Activated CD8-positive, alpha-beta memory T cell treated with anti-CD3 and anti-CD28 coated beads for 36 hours (primary cell): ENCODE measurements around the gene SPOP. TPM values are rescaled to one million over a fixed set of nuclear protein-coding genes. Genes with fewer than 3 reads are reported as not detected.
"Not testable (repeated sequence)": the region's sequence is repeated elsewhere in the genome, so short reads cannot be mapped to it uniquely, and the experiment has no call there.

Source experiments
- CTCF ChIA-PET: fragments of 350-600 bp; sonication (Branson Sonifier 250); formaldehyde crosslinking; loops from one replicate; lab custom pipeline; 2021; ENCODE audit warnings: antibody characterized with exemption; lab: Charles Lee
- POLR2A ChIA-PET: fragments of 350-600 bp; sonication (Branson Sonifier 250); formaldehyde crosslinking; loops from one replicate; lab custom pipeline; 2021; ENCODE audit warnings: antibody characterized with exemption; lab: Charles Lee
- total RNA-seq, 2 experiments: library from RNA; stranded (reverse); gene quantifications; one replicate each; pipeline ENCODE4 v1.2.3, GENCODE V29; 2021

The SPOP gene
- total RNA-seq, 2 experiments from 2014 or later = 65.2 to 77.4 TPM

DNA sequence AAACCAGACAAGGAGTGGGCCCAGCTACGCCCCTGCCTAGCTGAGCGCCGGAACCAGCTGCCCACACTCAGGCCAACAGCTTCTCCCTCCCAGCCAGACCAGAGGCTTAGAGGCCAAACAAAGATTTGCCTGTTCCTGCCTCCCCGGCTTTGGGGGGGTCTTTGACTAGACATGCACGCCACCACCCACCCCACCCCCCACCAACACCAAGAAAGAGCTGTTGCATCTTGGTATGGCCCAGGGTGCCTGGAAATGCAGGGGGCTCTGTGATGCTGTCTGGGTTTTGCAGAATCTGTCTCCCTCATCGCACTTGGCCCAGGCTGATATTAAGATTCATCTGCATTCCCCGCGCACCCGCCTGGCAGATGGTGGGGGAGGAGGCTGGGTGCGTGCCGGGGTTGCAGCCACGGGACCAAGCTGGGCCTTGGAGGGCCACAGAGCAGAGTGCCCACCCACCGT is 103.5 kb downstream of the SPOP start:
- POLR2A ChIA-PET = no interaction called here
- CTCF ChIA-PET = interaction anchor here (0.7 to 2.5 kb wide), 4 partner anchors 18 to 386 kb away, joined by 3 to 10 read pairs (median 5); no protein-coding TSS in a partner anchor

DNA sequence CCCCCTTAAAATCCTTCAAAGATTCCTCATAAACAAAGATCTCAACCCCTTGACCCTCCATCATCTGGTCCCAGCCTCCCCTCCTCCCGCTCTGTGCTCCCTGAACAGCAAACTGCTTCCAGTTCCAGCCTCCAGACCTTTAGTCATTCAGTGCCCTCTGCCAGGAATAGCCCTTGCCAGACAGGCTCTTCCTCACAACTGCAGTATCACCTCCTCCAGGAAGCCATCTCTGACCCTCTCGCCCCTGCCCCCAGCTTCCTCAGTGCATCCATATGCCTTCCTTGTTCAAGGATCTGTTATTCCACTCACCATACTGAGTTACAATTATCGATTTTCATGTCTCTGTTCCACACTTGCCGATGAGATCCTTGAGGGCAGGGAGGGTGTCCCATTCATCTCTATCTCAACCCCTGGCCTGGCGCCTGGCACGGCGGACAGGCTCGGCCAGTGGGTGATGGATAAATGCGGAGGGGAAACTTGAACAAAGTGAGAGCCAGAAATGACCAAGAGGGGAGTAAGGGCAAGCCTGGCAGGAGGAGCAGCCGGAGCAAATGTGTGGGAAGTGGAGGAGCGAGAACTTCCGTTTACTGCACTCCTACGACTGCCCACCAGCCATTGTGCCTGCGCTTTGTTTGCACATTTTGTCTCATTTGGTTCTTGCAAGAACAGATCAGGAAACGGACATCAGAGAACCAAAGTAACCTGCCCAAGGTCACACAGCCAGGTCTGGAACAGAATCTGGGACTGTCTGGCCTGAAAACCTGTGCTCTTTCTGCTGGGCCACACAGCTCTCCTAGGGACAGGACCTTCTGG is 104.2 kb downstream of the SPOP start:
- ChIA-PET CTCF (interaction anchor here (0.6 to 2.5 kb wide), 3 partner anchors 17 to 487 kb away, joined by 3 to 10 read pairs (median 3); no protein-coding TSS in a partner anchor), POLR2A (no interaction called here)

DNA sequence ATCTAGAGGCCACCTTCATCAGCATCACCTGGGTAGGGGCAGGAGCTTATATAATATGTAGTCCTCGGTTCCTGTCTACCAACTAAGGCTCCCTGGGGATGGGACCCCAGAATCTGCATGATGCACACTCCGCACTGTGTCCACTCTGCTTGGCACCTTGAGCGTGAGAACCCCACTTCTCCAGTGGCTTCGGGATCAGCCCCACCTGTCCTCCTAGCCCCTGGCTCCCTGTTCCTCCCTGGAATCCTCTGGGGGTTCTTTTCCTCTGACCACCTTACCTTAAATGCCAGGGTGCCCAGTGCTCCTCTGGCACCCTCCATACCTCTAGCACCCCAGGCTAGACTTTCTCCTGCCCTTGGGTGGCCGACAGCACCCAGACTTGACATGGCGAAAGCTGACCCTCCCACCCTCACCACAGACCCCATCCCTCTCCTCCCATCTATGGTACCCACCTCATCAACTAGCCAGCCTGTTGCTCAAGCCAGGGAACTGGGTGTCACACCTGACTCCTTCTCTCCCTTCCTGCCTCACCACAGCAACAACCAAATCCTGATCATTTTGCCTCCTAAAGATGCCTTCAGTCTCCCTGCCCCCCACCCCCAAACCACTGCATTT is 105.0 kb downstream of the SPOP start:
- ChIA-PET CTCF (interaction anchor here (0.6 kb wide), 2 partner anchors 378 to 486 kb away, joined by 3 read pairs; no protein-coding TSS in a partner anchor), POLR2A (no interaction called here)

DNA sequence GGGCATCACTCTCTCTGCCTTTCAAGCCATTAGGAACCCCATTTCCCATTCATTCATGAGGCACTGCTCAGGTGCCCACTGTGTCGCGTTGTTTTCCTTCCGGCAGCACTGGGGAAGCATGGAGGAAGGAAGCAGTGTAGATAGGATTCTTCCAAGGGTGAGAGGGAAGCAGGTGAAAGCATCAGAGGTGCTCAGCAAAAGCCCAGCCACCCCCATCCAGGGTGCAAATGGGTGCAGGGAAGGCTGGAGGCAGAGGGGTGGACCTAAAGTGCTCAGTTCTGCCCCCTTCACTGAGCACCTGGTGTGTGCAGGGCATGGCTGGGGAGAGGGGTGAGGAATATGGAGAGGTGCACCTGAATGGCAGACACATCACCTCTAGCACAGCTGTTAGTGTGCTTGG is 105.7 kb downstream of the SPOP start:
- POLR2A ChIA-PET = no interaction called here
- CTCF ChIA-PET = interaction anchor here (1.0 to 7.2 kb wide), 3 partner anchors 124 to 164 kb away, joined by 3 to 106 read pairs (median 14); no protein-coding TSS in a partner anchor

DNA sequence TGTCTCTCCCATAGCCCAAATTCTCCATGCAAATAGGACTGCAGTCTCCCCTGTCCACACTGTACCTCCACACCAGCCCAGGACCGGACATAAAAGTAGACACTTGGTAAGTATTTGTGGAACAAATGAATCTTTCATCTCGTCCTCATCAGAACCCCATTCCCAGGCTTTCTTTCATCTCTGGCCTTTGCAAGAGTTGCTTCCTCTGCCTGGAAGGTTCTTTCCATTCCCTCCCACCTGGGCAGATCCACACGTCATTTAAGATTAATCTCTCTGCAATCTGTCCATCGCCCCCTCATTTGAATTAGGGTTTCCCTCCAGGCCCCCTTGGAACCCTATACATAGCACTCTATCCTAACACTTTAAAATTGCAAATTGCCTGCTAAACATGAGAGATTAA is 106.1 kb downstream of the SPOP start:
- POLR2A ChIA-PET = interaction anchor here (0.6 kb wide), 1 partner anchor 124 kb away, joined by 5 read pairs; no protein-coding TSS in a partner anchor
- CTCF ChIA-PET = interaction anchor here (0.9 to 7.2 kb wide), 10 partner anchors 10 to 425 kb away, joined by 3 to 106 read pairs (median 5); no protein-coding TSS in a partner anchor

DNA sequence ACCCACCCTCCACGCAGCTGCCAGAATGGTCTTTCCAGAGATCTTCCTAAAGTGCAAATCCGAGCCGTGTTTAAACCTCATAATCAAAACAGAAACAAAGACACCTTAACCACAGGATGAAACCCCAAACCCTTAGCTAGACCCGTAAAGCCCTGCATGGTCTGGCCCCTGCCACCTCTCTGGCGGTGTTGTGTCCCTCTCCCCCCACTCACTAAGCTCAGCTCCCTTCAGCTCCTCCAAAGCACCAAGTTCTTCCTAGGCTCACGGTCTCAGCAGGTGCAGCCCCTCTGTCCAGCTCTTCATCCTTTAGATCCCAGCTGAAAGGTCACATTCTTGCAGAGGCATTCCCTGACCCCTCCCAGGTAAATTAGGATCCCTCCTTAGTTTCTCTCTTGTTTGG is 106.6 kb downstream of the SPOP start:
- ChIA-PET CTCF (interaction anchor here (0.9 to 7.2 kb wide), 16 partner anchors 10 to 426 kb away, joined by 3 to 106 read pairs (median 4); partner anchors contain the start of genes FAM117A and SLC35B1), POLR2A (interaction anchor here (0.6 kb wide), 1 partner anchor 125 kb away, joined by 5 read pairs; no protein-coding TSS in a partner anchor)

DNA sequence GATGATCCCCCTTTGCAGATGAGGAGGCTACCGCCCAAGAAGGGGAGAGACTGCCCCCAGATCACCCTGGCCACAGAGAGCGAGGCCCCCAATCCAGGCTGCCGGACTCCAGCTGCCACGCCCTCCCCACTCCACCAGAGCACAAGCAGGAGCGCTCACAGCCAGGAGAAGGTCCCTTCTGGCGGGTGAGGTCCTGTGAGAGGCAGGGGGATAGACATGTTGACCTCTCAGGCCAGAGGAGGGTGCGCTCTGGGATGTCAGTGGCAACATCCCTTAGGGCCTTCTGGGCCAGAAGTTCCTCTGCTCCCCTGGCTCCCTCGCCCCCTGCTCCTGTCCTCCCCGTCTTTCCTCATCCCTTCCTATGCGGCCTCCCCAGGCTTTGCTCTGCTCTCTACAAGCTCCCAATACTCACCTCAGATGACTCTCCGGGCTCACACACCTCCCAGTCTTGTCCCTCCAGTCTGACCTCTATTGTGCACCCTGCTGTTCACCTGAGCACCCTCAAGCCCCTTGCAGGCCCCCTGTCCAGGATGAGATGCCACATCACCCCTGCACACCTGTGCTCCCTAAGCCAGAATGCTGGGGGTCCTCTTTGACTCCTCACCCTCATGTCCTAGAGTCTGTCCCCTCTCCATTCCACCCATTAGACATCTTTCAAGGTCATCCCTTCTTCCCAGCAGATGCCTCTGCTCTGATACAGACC is 107.2 kb downstream of the SPOP start:
- ChIA-PET CTCF (interaction anchor here (0.6 to 7.2 kb wide), 40 partner anchors 8 to 427 kb away, joined by 3 to 106 read pairs (median 4); partner anchors contain the start of genes FAM117A, PHB1, SLC35B1 and SPOP), POLR2A (interaction anchor here (0.6 to 1.1 kb wide), 2 partner anchors 109 to 125 kb away, joined by 3 to 7 read pairs; no protein-coding TSS in a partner anchor)

DNA sequence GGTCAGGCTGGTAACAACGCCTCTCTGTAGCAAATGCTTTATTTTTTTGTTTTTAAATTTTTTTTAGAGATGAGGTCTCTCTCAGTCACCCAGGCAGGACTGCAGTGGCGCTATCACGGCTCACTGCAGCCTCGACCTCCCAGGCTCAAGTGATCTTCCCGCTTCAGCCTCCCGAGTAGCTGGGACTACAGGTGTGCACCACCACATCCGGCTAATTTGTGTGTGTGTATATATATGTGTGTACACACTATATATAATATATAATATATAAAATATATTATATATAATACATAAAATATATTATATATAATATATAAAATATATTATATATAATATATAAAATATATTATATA is 109.2 kb downstream of the SPOP start:
- POLR2A ChIA-PET = not testable (repeated sequence)
- CTCF ChIA-PET = interaction anchor here (2.0 to 7.2 kb wide), 4 partner anchors 12 to 429 kb away, joined by 7 to 106 read pairs (median 18); no protein-coding TSS in a partner anchor

DNA sequence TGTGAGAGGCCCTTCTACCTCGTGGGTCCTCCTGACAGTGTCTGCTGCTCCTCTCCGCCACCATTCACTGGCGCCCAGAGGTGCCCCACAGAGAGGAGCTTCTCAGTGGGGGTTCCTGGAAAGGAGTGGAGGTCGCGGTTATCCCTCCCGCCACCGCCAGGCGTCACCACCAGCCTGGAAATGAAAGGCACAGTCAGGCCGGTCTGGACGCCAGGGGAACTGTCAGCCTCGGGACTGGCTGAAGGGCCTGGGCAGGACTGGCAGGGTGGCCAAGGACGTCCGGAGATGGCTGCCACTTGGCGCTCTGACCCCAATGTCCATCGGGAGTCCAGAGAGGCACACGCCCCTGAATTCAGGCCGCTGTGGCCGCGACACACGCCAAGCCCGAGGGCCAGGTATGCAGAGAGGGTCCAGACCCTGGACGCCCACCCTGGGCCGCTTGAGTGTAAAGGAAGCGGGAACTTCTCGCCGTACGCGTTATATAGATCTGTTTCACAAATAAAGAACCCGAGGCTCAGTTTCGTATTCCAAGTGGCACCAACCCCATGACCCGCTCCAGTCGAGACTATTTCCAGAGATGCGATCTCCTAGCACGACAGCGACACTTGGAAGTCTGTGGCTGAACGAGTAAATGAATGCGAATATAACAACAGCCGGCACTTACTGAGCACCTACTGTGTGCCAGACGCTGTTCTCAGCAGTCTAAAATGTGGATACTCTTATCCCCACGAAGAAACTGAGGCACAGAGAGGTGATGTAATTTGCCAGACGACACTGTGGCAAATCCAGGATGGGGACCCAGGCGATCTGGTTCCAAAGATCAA is 109.8 kb downstream of the SPOP start:
- CTCF ChIA-PET = interaction anchor here (0.6 to 7.2 kb wide), 20 partner anchors 11 to 429 kb away, joined by 3 to 106 read pairs (median 4); partner anchors contain the start of gene SLC35B1
- POLR2A ChIA-PET = interaction anchor here (1.0 to 1.4 kb wide), 2 partner anchors 11 to 128 kb away, joined by 3 to 5 read pairs; no protein-coding TSS in a partner anchor

DNA sequence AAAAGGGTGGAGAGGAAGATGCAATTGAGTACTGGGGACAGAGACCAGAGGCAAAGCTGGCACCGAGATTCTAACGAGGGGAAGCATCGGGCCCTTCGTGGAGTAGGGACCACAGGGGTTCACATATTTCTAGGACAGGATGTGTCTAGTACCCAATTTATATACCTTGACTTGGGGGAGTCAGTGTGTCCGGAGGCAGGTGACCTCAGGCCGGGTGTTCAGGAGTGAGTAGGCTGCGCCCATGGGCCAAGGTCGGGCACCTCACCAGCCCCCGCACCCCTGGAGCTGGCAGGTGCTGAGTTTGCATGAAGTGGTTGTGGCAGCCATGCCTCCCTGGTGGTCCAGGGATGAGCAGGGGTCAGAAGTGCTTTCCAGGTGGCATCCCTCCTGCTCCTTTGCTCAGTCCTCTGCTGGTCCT is 110.8 kb downstream of the SPOP start:
- ChIA-PET CTCF (interaction anchor here (0.6 to 7.2 kb wide), 21 partner anchors 10 to 430 kb away, joined by 3 to 106 read pairs (median 4); partner anchors contain the start of gene SLC35B1), POLR2A (interaction anchor here (1.0 to 1.4 kb wide), 2 partner anchors 10 to 129 kb away, joined by 3 to 5 read pairs; no protein-coding TSS in a partner anchor)

DNA sequence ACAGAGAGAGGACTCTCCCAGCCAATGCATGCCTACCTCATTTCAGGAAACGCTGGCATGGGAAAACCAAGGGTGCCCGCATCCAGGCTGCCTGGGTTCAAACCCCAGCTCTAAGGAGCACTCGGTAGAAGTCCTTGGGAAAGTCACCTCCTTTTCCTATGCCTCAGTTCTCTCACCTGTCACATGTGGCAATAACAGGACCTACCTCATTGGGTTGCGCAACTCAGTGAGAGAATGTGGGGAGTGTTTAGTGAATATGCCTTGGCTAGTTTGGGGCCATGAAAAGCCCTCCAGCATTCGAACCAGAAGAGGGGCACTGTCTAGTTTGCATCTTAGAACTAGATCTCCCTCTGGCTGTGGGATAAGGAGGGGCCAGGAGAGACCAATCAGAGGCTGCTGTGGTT is 111.2 kb downstream of the SPOP start:
- POLR2A ChIA-PET = no interaction called here

DNA sequence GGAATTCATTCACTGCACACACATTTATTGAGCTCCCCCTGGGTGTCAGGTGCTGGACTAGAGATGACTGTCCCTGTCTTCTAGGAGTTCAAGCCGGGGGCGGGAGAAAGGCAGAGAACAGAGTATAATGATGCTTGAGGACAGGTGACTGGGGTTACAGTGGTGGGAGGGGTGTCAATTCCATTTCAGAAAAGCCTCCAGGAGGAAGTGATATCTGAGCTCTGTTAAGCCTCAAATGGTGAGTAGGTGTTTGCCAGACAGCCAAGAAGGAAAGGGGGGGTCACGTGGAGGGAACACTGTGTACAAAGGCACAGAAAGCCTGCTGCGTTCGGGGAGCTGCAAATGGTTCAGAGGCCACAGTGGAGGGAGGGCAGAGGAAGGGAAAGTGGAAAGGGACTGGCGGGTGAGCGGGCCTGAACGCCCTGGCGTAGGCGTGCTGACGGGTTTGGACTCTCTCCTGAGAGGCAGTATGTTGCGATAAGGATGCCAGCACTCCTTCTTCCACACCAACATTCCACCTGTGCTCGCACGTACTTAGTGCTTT is 111.9 kb downstream of the SPOP start:
- POLR2A ChIA-PET = interaction anchor here (1.0 kb wide), 1 partner anchor 141 kb away, joined by 3 read pairs; no protein-coding TSS in a partner anchor
- CTCF ChIA-PET = interaction anchor here (0.8 to 7.2 kb wide), 8 partner anchors 10 to 431 kb away, joined by 3 to 106 read pairs (median 3); no protein-coding TSS in a partner anchor

More for the DNA sequence above, 111.2 kb downstream of the SPOP start:
- CTCF ChIA-PET = interaction anchor here (0.8 to 7.2 kb wide), 8 partner anchors 10 to 431 kb away, joined by 3 to 106 read pairs (median 7); no protein-coding TSS in a partner anchor

DNA sequence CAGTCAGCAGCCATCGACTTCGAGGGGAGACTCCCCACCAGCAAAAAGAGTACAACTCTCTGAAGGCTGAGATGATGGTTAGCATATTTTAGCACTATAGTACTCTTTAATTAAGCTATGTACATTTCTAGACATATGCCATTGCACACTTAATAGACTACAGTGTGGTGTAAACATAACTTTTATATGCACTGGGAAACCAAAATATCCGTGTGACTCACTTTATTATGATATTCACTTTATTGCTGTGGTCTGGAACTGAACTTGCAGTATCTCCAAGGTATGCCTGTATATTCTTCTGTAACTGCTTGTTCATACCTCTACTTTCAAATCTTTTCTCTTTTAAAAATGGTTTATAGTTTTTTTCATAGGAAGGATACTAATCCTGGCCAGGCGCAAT is 113.3 kb downstream of the SPOP start:
- CTCF ChIA-PET = interaction anchor here (0.7 to 2.8 kb wide), 4 partner anchors 8 to 434 kb away, joined by 3 to 18 read pairs (median 3); no protein-coding TSS in a partner anchor
- POLR2A ChIA-PET = no interaction called here

DNA sequence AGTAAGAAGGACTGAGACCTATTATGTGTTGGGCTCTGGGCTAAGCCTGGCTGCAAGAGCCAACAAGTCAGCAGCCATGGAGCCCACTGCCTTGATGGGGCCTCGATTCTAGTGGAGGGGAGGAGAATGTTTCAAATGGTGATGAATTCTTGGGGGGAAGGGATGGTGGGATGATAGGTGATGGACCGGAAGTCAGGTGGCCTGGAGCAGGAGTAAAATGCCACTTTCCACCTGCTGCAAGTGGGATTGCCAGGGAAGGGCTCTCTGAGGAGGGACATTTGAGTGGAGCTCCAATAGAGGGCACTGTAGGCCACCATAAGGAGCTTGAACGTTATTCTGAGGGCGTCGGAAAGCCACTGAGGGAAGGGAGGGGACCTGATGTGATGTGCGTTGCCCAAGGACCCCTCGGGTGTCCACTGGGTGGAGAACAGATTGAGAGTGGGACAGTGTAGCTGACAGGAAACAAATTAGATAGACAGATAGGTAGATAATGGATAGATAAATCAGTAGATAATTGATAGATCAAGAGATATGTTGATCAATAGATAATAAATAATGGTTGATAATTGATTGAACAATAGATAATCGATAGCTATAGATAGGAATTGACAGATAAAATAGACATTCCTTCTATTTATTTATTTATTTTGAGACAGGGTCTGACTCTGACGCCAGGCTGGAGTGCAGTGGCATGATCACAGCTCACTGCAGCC is 120.4 kb downstream of the SPOP start:
- CTCF ChIA-PET = interaction anchor here (0.8 to 4.2 kb wide), 28 partner anchors 8 to 440 kb away, joined by 3 to 56 read pairs (median 4); partner anchors contain the start of genes NGFR, NXPH3 and PHB1
- POLR2A ChIA-PET = interaction anchor here (1.0 kb wide), 1 partner anchor 10 kb away, joined by 3 read pairs; no protein-coding TSS in a partner anchor

DNA sequence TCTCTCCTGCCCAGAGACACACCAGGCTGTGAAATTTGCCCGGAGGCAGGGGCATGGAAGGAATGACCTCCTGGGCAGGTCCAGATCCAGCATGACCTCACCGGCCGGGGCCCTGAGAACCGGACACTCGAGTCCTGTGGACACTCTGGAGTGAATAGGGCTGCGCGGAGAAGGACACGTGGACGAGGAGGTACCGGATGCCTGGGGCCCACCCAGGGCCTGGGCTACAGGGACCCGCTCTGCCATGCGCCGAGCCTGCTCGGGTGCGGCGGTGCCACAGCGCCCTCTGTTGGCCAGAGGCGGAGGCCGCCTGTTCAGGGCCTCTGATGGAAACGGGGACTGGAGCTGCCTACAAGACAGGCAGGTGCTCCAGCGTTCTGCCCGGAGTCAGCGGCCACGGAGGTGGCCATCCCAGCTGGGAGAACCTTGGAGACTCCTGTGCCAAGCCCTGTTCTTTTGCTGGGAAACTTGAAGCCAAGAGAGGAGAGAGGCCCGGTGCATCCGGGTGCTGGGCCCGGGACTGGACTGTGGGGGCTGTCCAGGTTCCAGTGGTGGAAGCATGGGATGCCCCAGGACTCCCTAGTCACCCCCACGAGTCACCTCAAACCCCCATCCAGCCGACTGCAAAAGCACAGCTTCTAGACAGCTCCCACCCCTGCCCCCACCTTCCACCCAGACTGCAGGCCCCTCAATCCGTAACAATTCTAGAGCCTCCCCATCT is 121.5 kb downstream of the SPOP start:
- CTCF ChIA-PET = interaction anchor here (0.6 to 4.2 kb wide), 52 partner anchors 9 to 442 kb away, joined by 3 to 56 read pairs (median 4); partner anchors contain the start of genes NGFR, NXPH3, PHB1 and TAC4
- POLR2A ChIA-PET = no interaction called here
